VCaP (cell line): ENCODE measurements around the gene STK38L.

Experiments
- H3K27ac ChIP-seq: fragments of 450-650 bp; 2 replicates; pipeline ENCODE4 v1.5.1; 2017
- TF ChIP-seq, protein P1 (sequence below): fragments of 450-650 bp; conservative IDR thresholded peaks from 2 replicates; pipeline ENCODE4 v1.5.1; 2017; ENCODE audit warnings: mild to moderate bottlenecking, moderate library complexity

The STK38L gene

DNA sequence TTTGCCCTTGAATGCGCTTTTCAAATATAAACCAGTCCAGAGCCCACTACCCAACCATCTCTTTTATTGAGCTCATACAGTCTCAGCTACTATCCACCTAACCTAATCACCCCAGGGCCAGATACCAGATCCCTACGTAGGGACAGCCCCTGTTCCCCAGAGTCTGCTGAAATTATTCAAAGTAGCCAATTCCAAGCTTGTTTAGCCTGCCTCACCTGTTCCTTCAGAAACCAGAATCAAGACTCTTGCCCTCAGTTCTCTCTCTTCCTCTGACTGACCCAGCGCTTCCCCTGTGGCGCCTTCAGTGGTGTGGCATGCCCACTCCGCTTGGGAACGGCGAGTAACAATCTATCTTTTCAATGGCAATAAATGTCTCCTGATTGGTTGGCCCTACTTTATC lies 107.4 kb downstream of the STK38L start:
- no peak overlapping the region for H3K27ac ChIP-seq
- TF ChIP-seq, protein P1, sequence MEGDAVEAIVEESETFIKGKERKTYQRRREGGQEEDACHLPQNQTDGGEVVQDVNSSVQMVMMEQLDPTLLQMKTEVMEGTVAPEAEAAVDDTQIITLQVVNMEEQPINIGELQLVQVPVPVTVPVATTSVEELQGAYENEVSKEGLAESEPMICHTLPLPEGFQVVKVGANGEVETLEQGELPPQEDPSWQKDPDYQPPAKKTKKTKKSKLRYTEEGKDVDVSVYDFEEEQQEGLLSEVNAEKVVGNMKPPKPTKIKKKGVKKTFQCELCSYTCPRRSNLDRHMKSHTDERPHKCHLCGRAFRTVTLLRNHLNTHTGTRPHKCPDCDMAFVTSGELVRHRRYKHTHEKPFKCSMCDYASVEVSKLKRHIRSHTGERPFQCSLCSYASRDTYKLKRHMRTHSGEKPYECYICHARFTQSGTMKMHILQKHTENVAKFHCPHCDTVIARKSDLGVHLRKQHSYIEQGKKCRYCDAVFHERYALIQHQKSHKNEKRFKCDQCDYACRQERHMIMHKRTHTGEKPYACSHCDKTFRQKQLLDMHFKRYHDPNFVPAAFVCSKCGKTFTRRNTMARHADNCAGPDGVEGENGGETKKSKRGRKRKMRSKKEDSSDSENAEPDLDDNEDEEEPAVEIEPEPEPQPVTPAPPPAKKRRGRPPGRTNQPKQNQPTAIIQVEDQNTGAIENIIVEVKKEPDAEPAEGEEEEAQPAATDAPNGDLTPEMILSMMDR: no peak

DNA sequence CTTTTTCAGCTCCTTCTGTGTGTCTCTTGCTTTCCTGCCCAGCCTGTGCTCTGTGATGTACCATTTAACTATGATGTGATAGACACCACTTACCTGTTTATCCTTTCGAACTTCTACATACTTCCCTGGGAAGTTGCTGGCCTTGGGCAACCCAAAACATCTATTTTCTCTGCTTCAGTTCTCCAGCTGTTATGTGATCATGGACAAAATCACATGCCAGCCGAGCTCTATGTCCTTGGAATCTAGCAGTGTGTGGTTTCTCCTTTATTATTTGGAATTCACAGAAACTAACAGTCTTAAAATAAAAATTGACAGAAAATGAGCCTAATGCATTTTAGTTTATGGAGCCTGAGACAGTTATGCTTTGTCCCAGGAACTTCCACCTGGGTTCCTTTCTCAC lies 111.4 kb downstream of the STK38L start:
- TF ChIP-seq, protein P1: no peak
- H3K27ac ChIP-seq: no peak overlapping the region

DNA sequence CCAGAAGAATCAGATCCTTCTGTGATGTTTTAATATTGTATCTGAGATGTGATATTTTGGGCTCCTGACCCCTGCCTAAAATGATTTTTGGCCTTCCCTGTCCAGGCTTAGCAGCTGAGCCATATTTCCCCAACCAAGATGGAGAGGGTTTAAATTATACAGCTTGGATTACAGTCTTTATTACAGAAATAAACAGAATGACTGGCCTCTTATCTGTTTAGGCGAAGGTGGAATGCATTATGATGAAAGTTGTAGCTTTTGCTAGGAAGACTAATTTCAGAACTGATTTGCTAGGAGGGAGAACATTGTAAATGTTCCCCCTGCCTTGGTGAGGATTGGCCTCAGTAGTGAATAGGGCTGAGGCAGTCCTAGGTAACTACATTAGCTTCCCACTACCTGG lies 111.9 kb downstream of the STK38L start:
- TF ChIP-seq, protein P1: no peak
- H3K27ac ChIP-seq: no peak overlapping the region

DNA sequence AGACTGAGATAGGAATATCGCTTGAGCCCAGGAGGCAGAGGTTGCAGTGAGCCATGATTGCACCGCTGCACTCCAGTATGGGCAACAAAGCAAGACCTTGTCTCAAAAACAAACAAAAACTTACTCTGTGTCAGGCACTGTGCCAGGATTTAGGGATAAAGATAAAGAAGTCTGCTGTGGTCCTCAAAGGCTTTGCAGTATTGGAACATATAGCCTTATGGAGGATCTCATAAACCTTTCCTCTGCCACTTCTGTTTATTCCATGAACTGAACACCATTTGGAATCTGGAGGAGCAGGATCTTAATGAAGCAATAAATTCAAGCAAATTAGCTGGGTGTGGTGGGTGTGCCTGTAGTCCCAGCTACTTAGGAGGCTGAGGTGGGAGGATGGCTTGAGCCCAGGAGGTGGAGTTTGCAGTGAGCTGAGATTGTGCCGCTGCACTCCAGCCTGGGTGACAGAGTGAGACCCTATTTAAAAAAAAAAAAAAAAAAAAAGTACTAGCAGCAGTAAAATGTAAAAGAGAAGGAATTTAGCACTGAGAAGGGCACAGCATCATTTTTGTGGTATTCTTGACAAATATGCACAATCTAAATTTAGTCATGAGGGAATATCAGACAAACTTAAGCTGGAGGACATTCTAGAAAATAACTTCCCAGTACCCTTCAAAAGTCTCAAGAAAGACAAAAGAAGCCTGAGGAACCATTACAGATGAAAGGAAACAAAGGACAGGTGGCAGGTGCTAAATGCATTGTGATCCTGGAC lies 115.7 kb downstream of the STK38L start:
- TF ChIP-seq, protein P1: no peak
- no peak overlapping the region for H3K27ac ChIP-seq

DNA sequence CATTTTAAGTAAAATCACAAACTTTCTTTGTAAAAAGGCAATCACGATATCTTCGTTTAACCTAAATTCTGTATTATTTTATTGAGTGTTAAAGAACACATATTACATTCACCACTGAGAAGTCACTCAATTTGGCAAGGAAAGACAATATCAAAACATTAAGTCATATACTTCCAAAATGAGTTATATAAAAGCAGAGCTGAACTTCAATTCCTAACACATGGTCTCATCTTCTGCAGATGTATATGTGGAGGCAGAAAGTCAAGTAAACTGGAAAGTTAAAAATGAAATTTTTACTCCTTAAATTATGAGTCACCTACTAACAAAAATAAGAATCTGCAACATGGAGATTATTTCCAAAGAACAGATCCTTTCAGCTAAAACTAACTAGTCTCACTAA lies 117.3 kb downstream of the STK38L start:
- no peak overlapping the region for H3K27ac ChIP-seq
- TF ChIP-seq, protein P1: no peak

DNA sequence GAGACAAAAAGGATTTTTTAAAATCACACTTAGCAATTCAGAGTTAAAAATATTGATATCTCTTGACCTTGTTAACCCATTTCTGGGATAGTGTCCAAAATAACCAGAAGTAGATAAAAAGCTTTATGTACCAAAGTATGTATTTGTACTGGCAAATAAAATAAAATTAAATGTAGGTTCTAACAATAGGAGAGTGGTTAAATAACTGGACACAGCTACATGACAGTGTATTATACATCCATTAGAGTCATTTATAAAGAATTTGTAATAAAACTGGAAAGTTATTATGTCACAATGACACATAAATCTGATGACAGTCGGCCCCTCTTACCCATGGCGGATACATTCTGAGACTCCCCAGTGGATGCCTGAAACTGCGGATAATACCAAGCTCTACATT lies 122.5 kb downstream of the STK38L start:
- no peak overlapping the region for H3K27ac ChIP-seq
- TF ChIP-seq, protein P1: no peak

DNA sequence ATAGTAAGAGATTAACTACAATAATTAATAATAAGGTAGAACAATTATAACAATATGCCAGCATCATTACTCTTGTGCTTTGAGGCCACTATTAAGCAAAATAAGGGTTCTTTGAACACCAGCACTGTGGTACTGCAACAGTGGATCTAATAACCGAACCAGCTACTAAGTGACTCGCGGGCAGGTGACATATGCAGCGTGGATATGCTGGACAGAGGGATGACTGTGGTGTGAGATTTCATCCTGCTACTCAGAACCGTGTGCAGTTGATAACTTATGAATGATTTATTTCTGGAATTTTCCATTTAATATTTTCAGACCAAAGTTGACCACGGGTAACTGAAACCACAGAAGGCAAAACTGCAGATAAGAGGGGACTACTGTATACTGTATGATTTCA lies 123.0 kb downstream of the STK38L start:
- no peak overlapping the region for H3K27ac ChIP-seq
- TF ChIP-seq, protein P1: no peak
